Measurements from ENCODE around the gene CBL. TPM values are rescaled to one million over a fixed set of nuclear protein-coding genes. Genes with fewer than 3 reads are reported as not detected.
"Not testable (repeated sequence)": the region's sequence is repeated elsewhere in the genome, so short reads cannot be mapped to it uniquely, and the experiment has no call there.

Gene CBL
- total and polyA plus RNA-seq, 4 donors = 3.8 to 37.4 (median 19.3) TPM

DNA sequence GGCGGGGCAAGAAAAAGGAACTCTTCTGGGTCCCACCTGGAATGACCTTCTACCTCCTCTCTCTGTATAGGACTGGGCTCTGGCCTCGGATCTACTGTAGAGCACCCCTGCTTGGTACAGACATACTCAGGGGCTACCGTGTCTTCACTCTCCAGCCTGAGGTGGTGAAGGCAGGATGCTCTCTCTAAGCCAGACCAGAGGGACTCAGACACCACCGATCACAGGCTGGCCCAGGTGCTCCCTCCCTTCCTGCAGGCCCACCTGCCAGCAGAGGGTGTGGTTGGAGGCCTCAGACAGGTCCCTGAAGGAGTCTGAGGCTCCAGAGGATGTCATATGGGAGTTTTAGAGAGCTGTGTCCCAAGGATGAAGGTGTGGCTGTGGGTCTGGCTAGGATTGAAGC, 16.7 kb upstream of the CBL start:
- DNase-seq = no peak
- no peak overlapping the region for H3K27ac ChIP-seq (ENCODE audit: low read depth in 1 of 2, low read length in 2 of 2)
- 83 to 88% methylated on average over 4 of the region's 4 CpGs for WGBS, 2 donors
- no peaks in the 10 kb centered on the region for H3K27me3 ChIP-seq (ENCODE audit: control insufficient read depth in 1 of 2, insufficient read depth in 2 of 2, low read length in 1 of 2)
- H3K4me3 ChIP-seq (ENCODE audit: low read length in 2 of 2) = no peak overlapping the region
- no peak for ATAC-seq (ENCODE audit: low FRiP score)
- H3K36me3 ChIP-seq (ENCODE audit: control insufficient read depth in 1 of 2, insufficient read depth in 2 of 2, low read length in 1 of 2) = no peaks in the 10 kb centered on the region
- H3K4me1 ChIP-seq (ENCODE audit: control insufficient read depth in 1 of 2, insufficient read depth in 2 of 2, low read length in 2 of 2) = no peaks in the 10 kb centered on the region
- intact Hi-C loops (cut with DNase I) = no loop called here
- no peaks in the 10 kb centered on the region for H3K9me3 ChIP-seq (ENCODE audit: control insufficient read depth, low read length)

- Histone ChIP-seq H3K4me3 (ENCODE audit: low read length in 2 of 2) (no peak overlapping the region), H3K27ac (ENCODE audit: low read depth in 1 of 2, low read length in 2 of 2) (no peak overlapping the region), H3K27me3 (ENCODE audit: control insufficient read depth in 1 of 2, insufficient read depth in 2 of 2, low read length in 1 of 2) (no peaks in the 10 kb centered on the region), H3K9me3 (ENCODE audit: control insufficient read depth, low read length) (no peaks in the 10 kb centered on the region), H3K4me1 (ENCODE audit: control insufficient read depth in 1 of 2, insufficient read depth in 2 of 2, low read length in 2 of 2) (no peaks in the 10 kb centered on the region), H3K36me3 (ENCODE audit: control insufficient read depth in 1 of 2, insufficient read depth in 2 of 2, low read length in 1 of 2) (no peaks in the 10 kb centered on the region)
- no peak for ATAC-seq (ENCODE audit: low FRiP score)
- no peak for DNase-seq
- WGBS, 2 donors = 76 to 81% methylated on average over 9 of the region's 9 CpGs
- intact Hi-C loops (cut with DNase I) = loop anchor here in 1 of 2 donors (10.0 kb wide), 1 partner anchor 46 kb away; the partner anchor contains the start of gene ABCG4
Observed at GRCh38 chr11:119190531-119190930, 15.6 kb upstream of the CBL start.

GRCh38 chr11:119191265-119191664, 14.9 kb upstream of the CBL start:
- H3K27me3 ChIP-seq (ENCODE audit: control insufficient read depth in 1 of 2, insufficient read depth in 2 of 2, low read length in 1 of 2); ATAC-seq (ENCODE audit: low FRiP score); H3K36me3 ChIP-seq (ENCODE audit: control insufficient read depth in 1 of 2, insufficient read depth in 2 of 2, low read length in 1 of 2); H3K4me1 ChIP-seq (ENCODE audit: control insufficient read depth in 1 of 2, insufficient read depth in 2 of 2, low read length in 2 of 2); H3K27ac ChIP-seq (ENCODE audit: low read depth in 1 of 2, low read length in 2 of 2); DNase-seq; H3K9me3 ChIP-seq (ENCODE audit: control insufficient read depth, low read length); H3K4me3 ChIP-seq (ENCODE audit: low read length in 2 of 2): not testable (repeated sequence)
- 94 to 95% methylated on average over 14 of the region's 14 CpGs for WGBS, 2 donors
- intact Hi-C loops (cut with DNase I) = loop anchor here in 1 of 2 donors (10.0 kb wide), 1 partner anchor 46 kb away; the partner anchor contains the start of gene ABCG4

GRCh38 chr11:119192111-119192510, 14.0 kb upstream of the CBL start:
- Histone ChIP-seq H3K4me3 (ENCODE audit: low read length in 2 of 2) (no peak overlapping the region), H3K27ac (ENCODE audit: low read depth in 1 of 2, low read length in 2 of 2) (no peak overlapping the region), H3K36me3 (ENCODE audit: control insufficient read depth in 1 of 2, insufficient read depth in 2 of 2, low read length in 1 of 2) (no peaks in the 10 kb centered on the region), H3K4me1 (ENCODE audit: control insufficient read depth in 1 of 2, insufficient read depth in 2 of 2, low read length in 2 of 2) (no peaks in the 10 kb centered on the region), H3K9me3 (ENCODE audit: control insufficient read depth, low read length) (no peaks in the 10 kb centered on the region), H3K27me3 (ENCODE audit: control insufficient read depth in 1 of 2, insufficient read depth in 2 of 2, low read length in 1 of 2) (no peaks in the 10 kb centered on the region)
- intact Hi-C loops (cut with DNase I) = loop anchor here in 1 of 2 donors (10.0 kb wide), 1 partner anchor 47 kb away; the partner anchor contains the start of gene ABCG4
- 95 to 96% methylated on average over 3 of the region's 3 CpGs for WGBS, 2 donors
- ATAC-seq (ENCODE audit: low FRiP score) = no peak
- no peak for DNase-seq

- 90 to 93% methylated on average over 5 of the region's 5 CpGs for WGBS, 2 donors
- Histone ChIP-seq H3K9me3 (ENCODE audit: control insufficient read depth, low read length) (no peaks in the 10 kb centered on the region), H3K27ac (ENCODE audit: low read depth in 1 of 2, low read length in 2 of 2) (no peak overlapping the region), H3K27me3 (ENCODE audit: control insufficient read depth in 1 of 2, insufficient read depth in 2 of 2, low read length in 1 of 2) (no peaks in the 10 kb centered on the region), H3K36me3 (ENCODE audit: control insufficient read depth in 1 of 2, insufficient read depth in 2 of 2, low read length in 1 of 2) (no peaks in the 10 kb centered on the region), H3K4me1 (ENCODE audit: control insufficient read depth in 1 of 2, insufficient read depth in 2 of 2, low read length in 2 of 2) (no peaks in the 10 kb centered on the region), H3K4me3 (ENCODE audit: low read length in 2 of 2) (no peak overlapping the region)
- DNase-seq (peak in 1 of 2 donors; percentile 37), ATAC-seq (ENCODE audit: low FRiP score) (no peak)
- intact Hi-C loops (cut with DNase I) = loop anchor here in 1 of 2 donors (10.0 kb wide), 1 partner anchor 48 kb away; the partner anchor contains the start of gene ABCG4
Observed at GRCh38 chr11:119193001-119193400, 13.1 kb upstream of the CBL start.

DNA sequence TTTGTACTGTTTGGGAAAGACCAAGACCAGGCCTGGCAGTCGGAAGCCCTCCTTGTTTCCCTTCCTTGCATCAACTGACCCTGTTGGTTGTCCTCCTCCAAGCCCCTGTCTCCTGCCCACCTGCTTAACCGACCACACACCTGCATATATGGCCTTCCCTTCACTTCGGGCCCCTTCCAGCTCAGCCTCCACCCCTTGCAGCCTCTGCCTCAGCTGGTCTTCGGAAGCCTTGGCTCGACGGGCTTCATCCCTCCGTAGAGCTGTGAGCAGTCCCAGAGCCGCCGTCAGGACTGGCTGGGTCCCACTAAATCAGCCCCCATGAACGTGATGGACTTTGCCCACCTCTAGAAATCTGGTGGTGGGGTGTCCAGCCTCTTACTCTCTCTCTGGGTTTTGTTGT, 12.5 kb upstream of the CBL start:
- Histone ChIP-seq H3K36me3 (ENCODE audit: control insufficient read depth in 1 of 2, insufficient read depth in 2 of 2, low read length in 1 of 2) (no peaks in the 10 kb centered on the region), H3K4me3 (ENCODE audit: low read length in 2 of 2) (no peak overlapping the region), H3K9me3 (ENCODE audit: control insufficient read depth, low read length) (no peaks in the 10 kb centered on the region), H3K27ac (ENCODE audit: low read depth in 1 of 2, low read length in 2 of 2) (no peak overlapping the region), H3K27me3 (ENCODE audit: control insufficient read depth in 1 of 2, insufficient read depth in 2 of 2, low read length in 1 of 2) (no peaks in the 10 kb centered on the region), H3K4me1 (ENCODE audit: control insufficient read depth in 1 of 2, insufficient read depth in 2 of 2, low read length in 2 of 2) (no peaks in the 10 kb centered on the region)
- intact Hi-C loops (cut with DNase I) = loop anchor here in 1 of 2 donors (10.0 kb wide), 1 partner anchor 49 kb away; the partner anchor contains the start of gene ABCG4
- DNase-seq (peak in 1 of 2 donors; percentile 26), ATAC-seq (ENCODE audit: low FRiP score) (no peak)
- WGBS, 2 donors = 86 to 89% methylated on average over 10 of the region's 10 CpGs

DNA sequence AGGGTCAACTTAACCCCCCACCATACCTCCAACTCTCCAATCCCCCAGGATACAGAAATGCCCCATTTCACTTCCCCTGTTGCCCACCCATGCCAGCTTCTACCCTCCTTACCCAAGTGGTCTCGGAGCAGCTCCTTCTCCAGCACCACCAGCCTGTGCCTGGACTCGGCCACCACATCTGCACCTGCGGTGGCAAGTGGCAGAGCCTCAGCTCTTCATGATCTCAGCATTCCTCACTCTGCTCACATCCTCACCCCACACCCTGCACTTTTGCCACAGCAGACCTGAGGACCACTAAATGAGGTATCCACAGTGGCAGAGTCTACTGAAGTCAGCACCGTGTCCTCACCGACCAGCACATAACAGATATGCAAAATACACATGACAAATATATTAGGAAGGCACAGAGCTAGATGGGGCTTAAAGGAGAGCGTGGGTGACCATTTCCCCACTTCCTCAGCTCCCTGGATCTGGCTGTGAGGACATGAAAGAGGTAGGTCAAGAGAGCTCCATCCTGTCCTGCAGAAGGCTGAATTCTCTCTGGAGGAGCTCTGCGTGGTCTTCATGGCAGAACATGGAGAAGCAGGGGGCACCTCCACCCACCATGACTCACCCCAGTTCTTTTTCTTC, 11.2 kb upstream of the CBL start:
- DNase-seq = peak in 1 of 2 donors; percentile 13
- Histone ChIP-seq H3K36me3 (ENCODE audit: control insufficient read depth in 1 of 2, insufficient read depth in 2 of 2, low read length in 1 of 2) (no peaks in the 10 kb centered on the region), H3K27me3 (ENCODE audit: control insufficient read depth in 1 of 2, insufficient read depth in 2 of 2, low read length in 1 of 2) (no peaks in the 10 kb centered on the region), H3K9me3 (ENCODE audit: control insufficient read depth, low read length) (no peaks in the 10 kb centered on the region), H3K4me3 (ENCODE audit: low read length in 2 of 2) (no peak overlapping the region), H3K4me1 (ENCODE audit: control insufficient read depth in 1 of 2, insufficient read depth in 2 of 2, low read length in 2 of 2) (no peaks in the 10 kb centered on the region), H3K27ac (ENCODE audit: low read depth in 1 of 2, low read length in 2 of 2) (no peak overlapping the region)
- ATAC-seq (ENCODE audit: low FRiP score) = no peak
- WGBS, 2 donors = 64 to 75% methylated on average over 6 to 7 of the region's 7 CpGs
- intact Hi-C loops (cut with DNase I) = loop anchor here (5.0 to 10.0 kb wide), 4 partner anchors 48 to 127 kb away; partner anchors contain the start of gene ABCG4 (in 2 of the 2)

GRCh38 chr11:119195680-119196079, 10.5 kb upstream of the CBL start:
- H3K4me3 ChIP-seq (ENCODE audit: low read length in 2 of 2) = no peak overlapping the region
- no peak for ATAC-seq (ENCODE audit: low FRiP score)
- H3K4me1 ChIP-seq (ENCODE audit: control insufficient read depth in 1 of 2, insufficient read depth in 2 of 2, low read length in 2 of 2) = no peaks in the 10 kb centered on the region
- peak in 1 of 2 donors; percentile 66 for DNase-seq
- H3K27me3 ChIP-seq (ENCODE audit: control insufficient read depth in 1 of 2, insufficient read depth in 2 of 2, low read length in 1 of 2) = no peaks in the 10 kb centered on the region
- no peak overlapping the region for H3K27ac ChIP-seq (ENCODE audit: low read depth in 1 of 2, low read length in 2 of 2)
- H3K9me3 ChIP-seq (ENCODE audit: control insufficient read depth, low read length) = no peaks in the 10 kb centered on the region
- intact Hi-C loops (cut with DNase I) = loop anchor here (5.0 to 10.0 kb wide), 4 partner anchors 48 to 127 kb away; partner anchors contain the start of gene ABCG4 (in 2 of the 2)
- no peaks in the 10 kb centered on the region for H3K36me3 ChIP-seq (ENCODE audit: control insufficient read depth in 1 of 2, insufficient read depth in 2 of 2, low read length in 1 of 2)
- WGBS, 2 donors = 33 to 38% methylated on average over 6 of the region's 6 CpGs

All from aorta (tissue), 5 donors.